H1 (cell line): Measurements from ENCODE around the gene PTPA.

Experiments used
- CTCF ChIP-seq, 3 experiments: IDR thresholded peaks; 1 replicate in 2 of 3; 2 replicates in 1 of 3; pipeline versions ENCODE4 v1.5.1 to v1.6.1; 2011; ENCODE audit warnings: low read length in 3 of 3, mild to moderate bottlenecking in 3 of 3, inconsistent platforms in 2 of 3, low read depth in 1 of 3, moderate library complexity in 1 of 3; ENCODE audit not compliant: insufficient read depth in 1 of 3; ENCODE audit errors: control extremely low read depth in 1 of 3
- EP300 ChIP-seq, 2 experiments: IDR thresholded peaks; 1 replicate in 1 of 2; 2 replicates in 1 of 2; pipeline ENCODE4 v1.6.1; 2011 to 2012; ENCODE audit warnings: low read depth in 2 of 2, low read length in 2 of 2, mild to moderate bottlenecking in 2 of 2, borderline replicate concordance in 1 of 2, inconsistent platforms in 1 of 2, moderate library complexity in 1 of 2
- POLR2AphosphoS5 ChIP-seq: IDR thresholded peaks from 2 replicates; pipeline ENCODE4 v1.6.1; 2011; ENCODE audit warnings: low read depth, low read length
- SP4 ChIP-seq: IDR thresholded peaks from 2 replicates; pipeline ENCODE4 v1.6.1; 2012; ENCODE audit warnings: low read length, inconsistent platforms

- TF ChIP-seq CTCF (IDR thresholded peaks at IDR 0.05; ENCODE audit: control extremely low read depth in 1 of 3, insufficient read depth in 1 of 3, low read depth in 1 of 3, low read length in 3 of 3) = no peak
- TF ChIP-seq POLR2AphosphoS5 = no peak
- TF ChIP-seq SP4 = no peak
- no peak for TF ChIP-seq EP300 (IDR thresholded peaks at IDR 0.05; ENCODE audit: borderline replicate concordance in 1 of 2, low read depth in 2 of 2, low read length in 2 of 2)
Measured at GRCh38 chr9:129142138-129142935, 31.1 kb downstream of the PTPA start.
